ENCODE results near the gene VEPH1. TPM values are rescaled to one million over a fixed set of nuclear protein-coding genes. Genes with fewer than 3 reads are reported as not detected.
"Not testable (repeated sequence)": the region's sequence is repeated elsewhere in the genome, so short reads cannot be mapped to it uniquely, and the experiment has no call there.

Gene VEPH1
- total RNA-seq, 3 donors from 2014 or later: 0.21 to 0.23 TPM; not detected in 1

- Mint-ChIP-seq H3K4me1 (ENCODE audit: low read depth) (no peaks in the 10 kb centered on the region), H3K4me3 (no peak overlapping the region), H3K27me3 (ENCODE audit: low read depth) (peaks cover 2% of the 10 kb centered on the region), H3K9me3 (no peaks in the 10 kb centered on the region), H3K36me3 (ENCODE audit: insufficient read depth) (no peaks in the 10 kb centered on the region)
- no peak for DNase-seq
- ATAC-seq: no peak
Measured at GRCh38 chr3:157360044-157360443, 143.2 kb downstream of the VEPH1 start.

- no peaks in the 10 kb centered on the region for H3K4me1 Mint-ChIP-seq (ENCODE audit: low read depth)
- ATAC-seq: no peak
- no peak overlapping the region for H3K4me3 Mint-ChIP-seq
- no peak for DNase-seq
- H3K27me3 Mint-ChIP-seq (ENCODE audit: low read depth): peaks cover 2% of the 10 kb centered on the region
- H3K36me3 Mint-ChIP-seq (ENCODE audit: insufficient read depth): no peaks in the 10 kb centered on the region
- no peaks in the 10 kb centered on the region for H3K9me3 Mint-ChIP-seq
Measured at GRCh38 chr3:157356541-157356940, 146.7 kb downstream of the VEPH1 start.

GRCh38 chr3:157355276-157355675 lies 147.9 kb downstream of the VEPH1 start:
- Mint-ChIP-seq H3K27me3 (ENCODE audit: low read depth) (peaks cover 2% of the 10 kb centered on the region), H3K9me3 (no peaks in the 10 kb centered on the region), H3K36me3 (ENCODE audit: insufficient read depth) (no peaks in the 10 kb centered on the region), H3K4me3 (no peak overlapping the region), H3K4me1 (ENCODE audit: low read depth) (no peaks in the 10 kb centered on the region)
- no peak for ATAC-seq
- DNase-seq: no peak

GRCh38 chr3:157354722-157355121 lies 148.5 kb downstream of the VEPH1 start:
- DNase-seq (no peak), ATAC-seq (no peak)
- H3K4me1 Mint-ChIP-seq (ENCODE audit: low read depth): no peaks in the 10 kb centered on the region
- no peaks in the 10 kb centered on the region for H3K36me3 Mint-ChIP-seq (ENCODE audit: insufficient read depth)
- peaks cover under 1% of the 10 kb centered on the region for H3K9me3 Mint-ChIP-seq
- peaks cover 2% of the 10 kb centered on the region for H3K27me3 Mint-ChIP-seq (ENCODE audit: low read depth)
- H3K4me3 Mint-ChIP-seq: no peak overlapping the region

- Mint-ChIP-seq H3K36me3 (ENCODE audit: insufficient read depth) (no peaks in the 10 kb centered on the region), H3K27me3 (ENCODE audit: low read depth) (peaks cover 2% of the 10 kb centered on the region), H3K4me3 (no peak overlapping the region), H3K4me1 (ENCODE audit: low read depth) (no peaks in the 10 kb centered on the region), H3K9me3 (peaks cover 5% of the 10 kb centered on the region)
- DNase-seq (no peak), ATAC-seq (no peak)
Measured at GRCh38 chr3:157354254-157354653, 149.0 kb downstream of the VEPH1 start.

- Mint-ChIP-seq H3K36me3 (ENCODE audit: insufficient read depth) (no peaks in the 10 kb centered on the region), H3K27me3 (ENCODE audit: low read depth) (peaks cover 2% of the 10 kb centered on the region), H3K9me3 (peaks cover 8% of the 10 kb centered on the region), H3K4me1 (ENCODE audit: low read depth) (no peaks in the 10 kb centered on the region), H3K4me3 (no peak overlapping the region)
- ATAC-seq (no peak), DNase-seq (no peak)
Measured at GRCh38 chr3:157353652-157354051, 149.6 kb downstream of the VEPH1 start.

GRCh38 chr3:157351981-157352380 lies 151.2 kb downstream of the VEPH1 start:
- Mint-ChIP-seq H3K4me1 (ENCODE audit: low read depth) (no peaks in the 10 kb centered on the region), H3K4me3 (no peak overlapping the region), H3K9me3 (peaks cover 20% of the 10 kb centered on the region), H3K27me3 (ENCODE audit: low read depth) (peaks cover 2% of the 10 kb centered on the region), H3K36me3 (ENCODE audit: insufficient read depth) (no peaks in the 10 kb centered on the region)
- DNase-seq: no peak
- ATAC-seq: no peak

GRCh38 chr3:157350651-157351050 lies 152.6 kb downstream of the VEPH1 start:
- DNase-seq; H3K4me1 Mint-ChIP-seq (ENCODE audit: low read depth); ATAC-seq; H3K4me3 Mint-ChIP-seq; H3K36me3 Mint-ChIP-seq (ENCODE audit: insufficient read depth); H3K27me3 Mint-ChIP-seq (ENCODE audit: low read depth): not testable (repeated sequence)
- peaks cover 20% of the 10 kb centered on the region for H3K9me3 Mint-ChIP-seq

- peaks cover 20% of the 10 kb centered on the region for H3K9me3 Mint-ChIP-seq
- not testable (repeated sequence) for DNase-seq
Measured at GRCh38 chr3:157348304-157349075, 154.7 kb downstream of the VEPH1 start.

GRCh38 chr3:157347577-157348303 lies 155.5 kb downstream of the VEPH1 start:
- H3K4me1 Mint-ChIP-seq (ENCODE audit: low read depth): no peaks in the 10 kb centered on the region
- no peak for DNase-seq
- ATAC-seq: no peak
- peaks cover 23% of the 10 kb centered on the region for H3K9me3 Mint-ChIP-seq
- H3K27me3 Mint-ChIP-seq (ENCODE audit: low read depth): no peaks in the 10 kb centered on the region
- no peaks in the 10 kb centered on the region for H3K36me3 Mint-ChIP-seq (ENCODE audit: insufficient read depth)
- H3K4me3 Mint-ChIP-seq: no peak overlapping the region

More at GRCh38 chr3:157348304-157349075, 154.7 kb downstream of the VEPH1 start:
- not testable (repeated sequence) for ATAC-seq; H3K36me3 Mint-ChIP-seq (ENCODE audit: insufficient read depth); H3K27me3 Mint-ChIP-seq (ENCODE audit: low read depth); H3K4me1 Mint-ChIP-seq (ENCODE audit: low read depth); H3K4me3 Mint-ChIP-seq

- Mint-ChIP-seq H3K27me3 (ENCODE audit: low read depth) (no peaks in the 10 kb centered on the region), H3K4me1 (ENCODE audit: low read depth) (no peaks in the 10 kb centered on the region), H3K9me3 (no peaks in the 10 kb centered on the region), H3K4me3 (no peak overlapping the region), H3K36me3 (ENCODE audit: insufficient read depth) (no peaks in the 10 kb centered on the region)
- no peak for DNase-seq
- no peak for ATAC-seq
Measured at GRCh38 chr3:157336252-157337009, 166.8 kb downstream of the VEPH1 start.

GRCh38 chr3:157335233-157336076 lies 167.8 kb downstream of the VEPH1 start:
- Mint-ChIP-seq H3K27me3 (ENCODE audit: low read depth) (no peaks in the 10 kb centered on the region), H3K36me3 (ENCODE audit: insufficient read depth) (no peaks in the 10 kb centered on the region), H3K9me3 (no peaks in the 10 kb centered on the region), H3K4me1 (ENCODE audit: low read depth) (no peaks in the 10 kb centered on the region), H3K4me3 (no peak overlapping the region)
- ATAC-seq: no peak
- DNase-seq: no peak

- peaks cover 2% of the 10 kb centered on the region for H3K4me1 Mint-ChIP-seq (ENCODE audit: low read depth)
- no peaks in the 10 kb centered on the region for H3K36me3 Mint-ChIP-seq (ENCODE audit: insufficient read depth)
- no peaks in the 10 kb centered on the region for H3K27me3 Mint-ChIP-seq (ENCODE audit: low read depth)
- no peaks in the 10 kb centered on the region for H3K9me3 Mint-ChIP-seq
- no peak overlapping the region for H3K4me3 Mint-ChIP-seq
- ATAC-seq (no peak), DNase-seq (no peak)
Measured at GRCh38 chr3:157333551-157333991, 169.6 kb downstream of the VEPH1 start.

GRCh38 chr3:157330206-157330605 lies 173.0 kb downstream of the VEPH1 start:
- Mint-ChIP-seq H3K4me3 (no peak overlapping the region), H3K36me3 (ENCODE audit: insufficient read depth) (no peaks in the 10 kb centered on the region), H3K4me1 (ENCODE audit: low read depth) (peaks cover 2% of the 10 kb centered on the region), H3K9me3 (no peaks in the 10 kb centered on the region), H3K27me3 (ENCODE audit: low read depth) (no peaks in the 10 kb centered on the region)
- ATAC-seq: no peak
- DNase-seq: no peak
